ENCODE data around the gene C14orf180.

Gene C14orf180

DNA sequence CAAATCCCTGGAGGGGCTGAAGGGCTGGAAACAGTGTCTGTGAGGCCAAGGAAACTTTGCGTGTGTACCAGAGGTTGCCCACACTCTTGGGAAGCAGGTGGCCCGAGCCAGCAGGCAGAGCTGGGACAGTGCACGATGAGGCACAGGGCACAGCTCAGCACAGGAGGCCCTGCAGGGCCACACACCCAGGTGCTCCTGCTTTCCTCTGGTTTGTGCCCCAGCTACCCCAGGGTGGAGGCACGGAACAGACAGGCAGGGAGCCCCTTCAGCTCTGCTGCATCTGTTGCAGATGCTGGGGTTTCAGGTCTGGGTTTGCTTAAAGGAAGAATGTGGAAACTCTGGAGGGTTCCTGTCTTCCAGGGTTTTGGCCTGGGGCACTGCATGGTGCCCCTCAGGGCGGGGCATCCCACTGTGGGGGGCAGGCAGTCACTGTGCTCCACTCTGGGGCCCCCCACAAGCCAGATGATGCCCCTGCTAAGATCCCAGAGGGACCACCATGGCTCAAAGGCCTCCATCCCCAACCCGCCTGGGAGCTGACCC is 16.4 kb downstream of the C14orf180 start:
- no peak for DNase-seq

DNA sequence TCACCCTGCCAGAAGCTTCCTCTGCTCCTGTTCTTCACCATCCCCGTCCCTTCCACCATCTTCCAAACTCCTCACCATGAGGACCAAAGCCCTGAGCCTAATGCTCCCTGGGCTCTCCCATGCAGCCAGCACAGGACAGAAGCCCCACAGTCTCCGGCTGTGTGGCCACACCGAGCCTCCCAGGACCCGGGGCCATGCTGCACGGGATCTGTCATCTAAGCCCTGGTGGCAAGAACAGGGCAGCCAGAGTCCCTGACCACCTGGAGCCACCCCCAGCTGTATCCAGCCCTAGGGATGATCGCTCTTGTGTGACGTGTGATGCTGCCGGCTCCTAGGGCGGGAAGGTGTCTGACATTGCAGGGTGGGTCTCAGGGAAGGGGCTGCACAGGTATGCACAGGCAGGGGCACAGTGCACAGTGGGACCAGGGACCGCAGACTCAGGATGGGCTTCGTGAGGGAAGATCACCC is 16.9 kb downstream of the C14orf180 start:
- DNase-seq = no peak

DNA sequence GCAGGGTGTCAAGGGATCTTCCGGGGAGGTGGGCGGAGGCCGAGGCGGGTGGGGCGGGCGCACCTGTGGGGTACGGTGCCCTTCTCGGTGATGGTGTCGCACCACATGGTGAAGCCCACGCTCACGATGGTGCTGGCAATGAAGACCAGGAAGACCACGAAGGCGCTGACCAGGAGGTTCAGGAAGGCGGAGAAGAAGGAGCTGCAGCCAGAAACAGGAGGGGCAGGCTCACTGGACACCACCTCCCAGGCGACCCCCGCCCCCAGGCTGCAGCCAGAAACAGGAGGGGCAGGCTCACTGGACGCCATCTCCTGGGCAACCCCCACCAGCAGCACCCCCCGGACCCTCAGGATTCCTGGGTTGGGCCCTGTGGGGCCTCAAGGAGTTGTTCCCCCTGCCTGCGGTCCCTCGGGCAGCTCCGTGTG is 17.4 kb downstream of the C14orf180 start:
- DNase-seq = no peak

DNA sequence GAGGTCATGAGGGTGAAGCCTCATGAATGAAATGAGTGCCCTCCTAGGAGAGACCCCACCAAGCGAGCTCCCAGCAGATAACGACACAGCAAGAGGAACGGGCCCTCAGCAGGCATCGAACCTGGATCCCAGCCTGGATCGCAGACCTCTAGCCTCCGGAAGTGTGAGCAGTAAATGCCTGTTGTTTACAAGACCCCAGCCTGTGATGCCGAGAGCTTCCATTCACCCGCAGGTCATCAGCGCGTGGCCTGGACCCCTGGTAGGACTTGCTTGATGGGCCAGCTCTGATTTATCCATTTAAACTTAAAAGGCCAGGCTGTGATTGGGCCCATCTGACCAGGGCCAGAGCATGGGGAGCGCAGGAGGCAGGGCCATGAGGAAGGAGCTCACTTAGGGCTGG is 18.0 kb downstream of the C14orf180 start:
- DNase-seq = no peak

DNA sequence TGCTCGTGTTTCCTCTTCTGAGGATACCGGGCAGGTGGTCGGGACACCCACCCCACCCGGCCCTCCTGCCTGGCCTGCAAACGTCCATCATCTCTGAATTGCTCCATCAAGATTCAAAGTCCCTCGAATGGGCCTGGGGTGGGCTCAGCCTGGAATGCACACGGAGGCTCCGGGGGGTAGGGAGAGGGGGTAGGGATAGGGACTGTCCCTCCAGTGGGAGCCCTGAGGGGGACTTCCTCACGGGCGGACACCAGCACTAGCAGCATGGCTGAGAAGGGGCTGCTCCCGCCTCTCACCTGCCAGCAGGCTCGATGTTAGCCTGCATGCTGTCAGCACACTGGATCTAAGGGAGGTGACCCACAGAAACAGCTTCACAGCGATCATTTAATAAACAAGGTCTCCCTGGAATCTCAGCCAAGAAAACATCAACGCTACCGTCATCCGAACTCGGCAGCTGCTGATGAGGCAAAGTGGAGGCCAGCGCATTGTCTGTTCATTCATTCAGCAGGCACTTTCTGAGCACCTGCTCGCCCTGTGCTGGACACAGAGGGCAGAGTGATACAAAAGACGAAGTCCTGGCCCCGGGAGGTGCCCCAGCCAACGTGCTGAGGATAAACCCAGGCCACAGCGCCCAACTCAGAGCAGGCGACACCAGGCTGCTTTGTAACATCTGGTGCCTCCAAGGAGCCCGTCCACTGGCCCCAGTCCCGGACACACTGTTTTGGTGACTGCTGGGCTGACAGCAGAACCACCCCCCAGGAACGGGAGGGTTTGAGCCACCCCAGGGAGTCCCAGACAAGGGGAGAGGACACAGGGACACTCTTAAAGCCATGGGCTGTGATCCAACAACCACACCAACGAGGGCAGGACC is 18.7 kb downstream of the C14orf180 start:
- no peak for DNase-seq

DNA sequence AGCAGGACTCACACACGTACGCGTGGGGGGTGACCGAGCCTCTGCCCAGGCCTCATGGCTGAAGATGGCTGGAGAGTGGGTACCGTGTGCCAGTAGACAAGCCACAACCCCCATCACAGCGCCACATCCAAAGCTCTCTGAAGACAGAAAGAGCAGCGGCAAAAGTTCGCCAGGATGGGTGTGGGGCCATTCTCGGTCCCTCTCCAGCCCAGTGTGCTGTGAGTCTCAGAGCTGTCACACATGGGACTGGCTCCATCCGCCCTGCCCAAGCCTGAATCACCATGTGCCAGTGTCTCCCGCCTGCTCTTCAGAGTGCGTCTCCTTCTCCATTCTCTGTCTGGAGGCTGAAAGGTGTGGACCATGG is 19.3 kb downstream of the C14orf180 start:
- no peak for DNase-seq

DNA sequence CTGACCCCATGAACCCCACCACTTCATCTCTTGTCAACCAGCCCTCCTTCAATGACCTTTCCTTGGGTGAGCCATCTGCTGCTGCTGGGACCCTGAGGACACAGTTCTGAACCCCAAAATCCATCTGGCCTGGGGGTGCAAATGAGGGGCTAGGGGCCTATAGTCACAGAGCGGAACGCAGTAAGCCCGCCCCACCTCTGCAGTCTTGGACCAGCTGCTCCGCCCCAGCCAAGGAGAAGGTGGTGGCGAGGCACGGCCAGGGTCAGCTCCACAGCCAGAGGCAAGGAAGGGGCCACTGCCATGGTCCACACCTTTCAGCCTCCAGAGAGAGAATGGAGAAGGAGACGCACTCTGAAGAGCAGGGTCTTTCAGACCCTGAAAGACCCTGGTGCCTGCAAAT is 19.9 kb downstream of the C14orf180 start:
- DNase-seq = no peak

DNA sequence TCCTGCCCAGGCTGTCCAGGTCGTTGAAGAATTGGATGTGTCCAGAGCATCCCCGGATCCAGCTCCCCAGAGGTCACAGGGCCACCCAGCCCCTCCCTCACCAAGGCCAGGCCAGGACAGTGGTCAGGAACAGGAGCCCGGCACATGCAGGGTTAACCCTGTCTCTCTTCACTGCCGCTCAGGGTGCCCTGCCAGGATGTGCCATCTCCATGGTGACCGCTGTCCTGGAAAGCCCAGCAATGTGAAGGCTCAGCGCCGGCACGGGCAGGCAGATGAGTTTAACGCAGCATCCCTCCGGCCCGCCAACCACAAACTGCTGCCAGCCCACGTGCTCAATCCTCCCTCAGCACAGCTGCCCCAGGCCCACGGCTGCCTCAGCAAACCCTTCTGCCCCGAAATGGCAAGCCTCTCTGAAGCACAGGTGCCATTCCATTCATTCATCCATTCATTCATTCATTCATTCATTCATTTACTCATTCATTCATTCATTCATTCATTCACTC is 20.6 kb downstream of the C14orf180 start:
- DNase-seq = no peak

DNA sequence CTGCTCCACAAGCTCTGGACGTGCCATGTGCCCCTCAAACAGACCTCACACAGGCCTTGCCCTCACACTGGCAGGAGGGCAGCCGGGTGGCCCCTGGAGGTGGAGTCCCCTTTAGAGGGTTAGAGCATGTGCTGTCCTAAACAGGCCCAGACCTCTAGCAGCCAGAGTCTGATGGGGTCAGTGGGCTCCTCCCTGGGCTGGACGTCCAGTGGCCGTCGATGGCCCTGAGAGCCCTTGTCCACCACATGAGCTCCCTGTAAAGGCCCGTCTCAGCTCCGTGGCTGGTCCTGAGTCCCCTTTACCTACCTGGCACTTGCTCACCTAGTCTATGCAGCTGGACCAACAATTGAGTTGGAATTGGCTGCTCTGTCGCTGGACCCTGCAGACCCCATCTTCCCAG is 21.2 kb downstream of the C14orf180 start:
- no peak for DNase-seq

DNA sequence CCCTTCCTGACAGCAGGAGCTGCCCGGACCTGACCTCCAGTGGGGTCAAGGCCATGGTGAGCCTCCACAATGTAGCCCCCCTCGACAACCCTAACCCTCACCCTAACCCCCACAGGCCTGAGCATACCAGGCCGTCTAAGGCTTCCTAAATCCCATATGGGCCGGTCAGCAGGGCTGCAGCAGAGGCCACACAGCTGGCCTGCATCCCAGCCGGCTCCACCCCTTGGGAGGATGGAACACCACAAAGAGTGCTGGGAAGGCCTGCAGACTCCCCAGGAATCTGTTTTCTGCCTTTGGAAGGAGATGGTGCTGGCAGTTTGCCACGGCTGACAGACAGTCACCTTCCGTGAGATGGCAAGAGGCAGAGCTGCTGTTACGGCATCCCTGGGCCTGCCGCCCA is 22.2 kb downstream of the C14orf180 start:
- no peak for DNase-seq

DNA sequence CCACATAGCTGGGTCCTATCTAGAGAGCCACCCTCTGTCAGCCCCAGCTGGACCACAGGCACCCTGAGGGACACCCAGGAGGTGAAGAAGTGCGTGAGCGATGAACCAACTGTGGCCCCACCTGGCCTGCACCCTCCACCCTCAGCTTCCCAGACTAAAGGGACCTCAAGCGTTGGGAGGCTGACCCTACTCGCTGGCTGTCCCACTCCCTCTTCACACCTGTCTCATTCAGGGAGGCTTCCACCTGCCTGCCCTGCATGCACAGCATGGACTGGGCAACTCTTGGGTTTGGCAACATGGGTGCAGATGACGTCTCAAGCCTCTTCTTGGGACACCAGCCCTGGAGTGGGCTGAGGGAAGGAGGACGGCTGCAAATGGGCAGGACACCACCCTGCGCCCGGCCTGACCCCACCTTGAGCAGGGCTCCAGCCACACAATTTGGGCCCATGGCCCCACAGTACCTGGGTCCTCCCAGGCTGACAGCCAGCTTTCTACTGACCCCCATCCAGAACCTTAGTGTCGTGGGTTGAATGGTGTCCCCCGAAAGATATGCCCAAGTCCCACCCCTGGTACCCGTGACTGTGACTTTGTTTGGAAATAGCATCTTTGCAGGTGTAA is 22.9 kb downstream of the C14orf180 start:
- no peak for DNase-seq

DNA sequence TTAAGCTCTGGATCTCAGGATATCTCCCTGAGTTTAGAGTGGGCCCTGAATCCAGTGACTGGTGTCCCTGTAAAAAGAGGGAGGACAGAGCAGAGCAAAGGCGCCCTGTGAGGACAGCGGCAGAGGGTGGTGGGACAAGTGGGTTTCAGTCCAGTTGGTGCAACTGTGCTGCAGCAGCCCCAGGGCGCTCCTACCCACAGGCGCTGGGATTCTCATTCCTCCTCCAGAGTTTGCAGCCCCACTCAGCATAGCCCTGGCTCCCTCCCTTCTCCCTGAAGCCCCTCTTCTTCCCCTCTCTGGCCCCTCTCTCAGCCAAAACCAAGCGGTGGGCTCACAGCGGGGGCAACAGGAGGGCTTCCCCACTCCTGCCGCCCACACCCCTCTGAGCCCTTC is 23.4 kb downstream of the C14orf180 start:
- DNase-seq = no peak

DNA sequence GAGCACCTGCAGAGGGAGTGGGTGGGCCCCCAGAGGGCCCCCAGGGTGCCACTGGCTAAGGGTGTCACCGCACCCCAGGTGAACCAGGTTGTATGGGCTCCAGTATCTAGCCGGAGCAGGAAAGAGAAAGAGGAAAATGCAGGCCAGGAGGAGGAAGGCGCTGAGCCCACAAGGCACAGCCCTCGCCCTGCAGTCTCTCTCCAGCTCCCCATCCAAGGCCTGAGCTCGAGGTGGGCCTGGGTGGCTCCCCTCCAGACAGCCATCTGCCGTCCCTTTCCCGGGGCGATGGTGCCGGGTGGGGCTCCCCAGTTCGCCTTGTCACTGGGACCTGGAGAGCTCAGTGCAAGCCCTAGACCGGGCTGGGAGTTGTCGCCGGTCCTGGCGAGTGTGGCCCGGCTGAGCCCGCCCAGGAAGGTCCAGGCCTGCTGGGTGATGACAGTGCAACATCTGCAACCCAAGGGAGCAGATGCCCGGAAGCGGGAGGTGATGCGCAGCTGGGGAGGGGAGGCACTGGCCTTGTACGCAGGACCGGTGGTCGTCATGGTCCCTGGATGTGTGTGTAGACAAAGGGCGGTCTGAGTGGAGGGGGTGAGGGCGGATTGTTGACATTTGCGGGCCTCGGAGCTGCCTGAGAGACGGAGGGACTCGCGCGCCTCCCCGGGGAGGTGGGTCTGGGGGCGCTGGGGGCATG is 24.3 kb downstream of the C14orf180 start:
- no peak for DNase-seq

DNA sequence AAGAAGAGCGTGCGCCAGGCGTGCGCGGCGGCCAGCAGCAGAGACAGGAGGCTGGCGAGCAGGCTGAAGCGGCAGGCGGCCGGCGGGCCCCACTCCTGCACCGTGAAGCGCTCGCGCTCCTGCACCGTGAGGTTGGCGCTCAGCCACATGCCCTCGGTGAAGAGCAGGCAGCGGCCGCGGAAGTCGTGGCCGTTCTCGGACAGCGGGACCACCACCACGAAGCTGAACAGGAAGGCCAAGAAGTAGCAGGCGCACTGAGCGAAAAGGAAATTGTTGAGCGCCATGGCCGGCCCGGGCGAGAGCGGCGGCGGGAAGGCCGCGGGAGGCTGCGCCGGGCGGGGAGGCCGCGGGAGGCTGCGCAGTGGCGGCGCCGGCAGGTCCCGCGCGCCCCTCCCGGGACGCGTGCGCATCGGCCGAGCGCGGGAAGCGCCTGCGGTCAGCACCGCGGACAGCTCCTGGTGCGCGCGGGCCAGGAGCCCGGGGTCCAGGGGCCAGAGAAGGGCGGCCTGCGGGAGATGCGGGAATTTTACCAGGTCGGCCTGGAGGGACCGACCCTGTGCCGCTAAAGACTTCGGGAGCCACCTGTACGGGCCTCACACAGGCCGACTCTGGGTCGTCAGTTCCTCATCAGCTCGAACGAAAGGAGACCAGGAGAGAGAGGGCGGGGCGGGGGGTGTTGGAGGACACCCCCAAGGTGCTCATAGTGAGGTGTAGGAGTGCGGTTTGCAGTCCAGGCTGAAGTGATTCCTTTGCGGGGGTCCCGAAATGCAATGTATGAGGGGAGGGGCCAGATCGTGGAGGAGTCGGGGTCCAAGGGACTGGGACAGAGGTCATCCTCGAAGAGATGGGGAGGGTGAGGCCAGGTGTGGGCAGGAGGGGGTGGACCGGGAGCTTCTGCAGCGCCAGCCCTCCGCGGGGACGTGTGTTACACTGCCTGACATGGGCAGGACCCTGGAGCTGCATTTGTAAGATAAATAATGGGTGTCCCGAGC is 25.2 kb downstream of the C14orf180 start, which contains the start of gene TMEM179:
Gene TMEM179, minus strand, starts transcription at position 315 of the 992 bp plus-strand sequence. Its CDS starts 31 bp downstream, at position 284.
- no peak for DNase-seq

DNA sequence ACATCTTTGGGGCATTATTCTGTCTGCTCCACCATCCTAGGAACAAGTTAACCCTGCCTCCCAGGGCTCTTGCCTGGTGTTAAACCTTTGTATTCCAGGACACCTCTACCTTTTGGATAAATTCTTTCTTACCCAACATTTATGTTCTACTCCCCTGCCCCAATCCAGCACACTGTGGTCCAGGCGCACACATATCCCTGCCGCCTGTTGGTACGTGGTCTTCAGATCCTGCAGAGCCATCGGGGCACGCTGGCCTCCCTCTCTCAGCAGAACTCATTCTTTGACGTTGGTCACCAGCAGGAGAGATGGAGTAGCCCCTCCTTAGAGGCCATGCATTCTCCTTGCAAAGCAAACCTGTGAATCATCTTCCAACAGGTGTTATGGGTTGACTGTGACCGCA is 30.1 kb downstream of the C14orf180 start:
- DNase-seq = no peak

DNA sequence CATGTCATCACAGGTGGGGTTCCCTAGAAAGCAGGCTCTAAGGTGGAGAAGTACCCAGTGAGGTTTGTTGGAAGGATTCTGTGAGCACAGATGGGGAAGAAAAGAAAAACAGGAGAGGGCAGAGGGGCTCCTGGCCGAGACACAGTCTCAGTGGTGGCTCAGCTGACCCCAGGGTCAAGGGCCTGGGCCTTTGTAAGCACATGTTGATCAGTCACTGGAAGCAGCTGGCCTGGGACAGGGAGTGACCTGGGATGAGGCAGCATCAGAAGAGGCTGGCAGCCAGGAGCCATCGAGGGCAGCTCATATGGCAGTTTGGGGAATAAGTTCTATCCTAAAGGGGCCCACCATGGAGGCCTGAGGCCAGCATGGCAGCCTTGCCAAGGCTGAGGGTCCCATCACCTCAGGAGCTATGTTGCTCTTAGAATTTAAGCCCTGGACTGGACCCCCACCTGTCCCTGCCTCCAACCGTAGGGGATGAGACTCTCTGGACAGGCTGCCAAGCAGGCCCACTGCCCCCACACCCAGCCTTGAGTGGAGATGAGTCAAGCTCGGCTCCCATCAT is 31.3 kb downstream of the C14orf180 start:
- DNase-seq = no peak

DNA sequence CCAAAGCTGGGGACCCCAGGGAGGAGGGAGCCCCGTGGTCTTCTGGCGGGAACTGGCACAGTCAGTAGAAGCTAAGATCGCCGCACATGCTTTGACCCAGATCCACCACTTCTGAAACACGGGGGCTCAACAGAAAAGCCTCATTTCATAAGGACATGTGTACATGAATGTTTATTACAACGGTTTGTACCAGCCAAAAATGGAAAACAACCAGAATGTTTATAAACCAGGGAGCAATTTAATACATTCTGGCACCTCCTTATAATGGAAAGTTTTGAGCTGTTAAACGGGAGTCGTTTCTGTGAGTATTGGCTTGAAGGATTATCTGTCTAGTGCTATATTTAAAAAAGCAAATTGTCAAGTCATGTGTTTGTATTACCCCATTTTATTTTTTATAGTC is 32.3 kb downstream of the C14orf180 start:
- DNase-seq = no peak

DNA sequence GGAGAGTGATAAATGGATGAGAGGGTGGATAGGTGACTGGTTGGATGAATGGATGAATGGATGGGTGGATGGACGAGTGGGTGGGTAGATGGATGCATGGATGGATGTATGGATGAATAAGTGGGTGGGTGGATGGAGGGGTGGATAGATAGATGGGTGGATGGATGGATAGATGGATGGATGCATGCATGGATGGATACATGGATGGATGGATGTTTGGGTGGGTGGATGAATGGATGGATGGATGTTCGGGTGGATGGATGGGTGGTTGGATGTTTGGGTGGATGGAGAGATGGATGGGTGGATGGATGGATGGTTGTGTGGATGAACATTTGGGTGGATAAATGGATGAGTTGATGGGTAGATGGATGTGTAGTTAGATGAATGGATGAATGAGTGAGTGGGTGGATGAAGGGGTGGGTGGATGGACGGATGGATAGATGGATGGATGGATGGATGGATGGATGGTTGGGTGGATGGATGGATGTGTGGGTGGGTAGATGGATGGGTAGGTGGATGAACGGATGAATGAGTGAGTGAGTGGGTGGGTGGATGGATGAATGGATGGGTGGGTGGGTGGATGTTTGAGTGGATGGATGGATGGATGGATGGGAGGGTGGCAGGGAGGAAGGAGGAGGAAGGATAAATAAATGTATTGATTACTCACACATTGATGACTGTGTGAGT is 34.7 kb downstream of the C14orf180 start:
- no peak for DNase-seq

DNA sequence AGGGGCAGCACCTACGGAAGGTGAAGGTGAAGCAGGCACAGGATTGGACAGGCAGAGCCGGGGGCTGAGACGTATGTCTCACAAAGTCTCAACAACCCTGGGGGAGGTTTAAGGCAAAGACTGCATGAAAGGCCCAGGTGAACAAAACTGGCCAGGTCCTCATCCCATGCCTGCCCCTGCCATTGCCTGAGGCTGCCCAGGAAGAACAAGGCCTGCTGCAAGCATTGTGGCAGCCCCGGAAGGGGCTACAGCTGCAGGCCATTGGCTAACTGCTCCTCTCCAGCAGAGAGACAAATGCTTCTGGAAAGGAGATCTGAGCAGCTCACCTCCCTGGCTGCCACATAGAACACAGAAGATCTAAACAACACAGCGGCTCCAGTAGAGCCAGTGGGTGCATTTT is 45.4 kb downstream of the C14orf180 start:
- no peak for DNase-seq

DNA sequence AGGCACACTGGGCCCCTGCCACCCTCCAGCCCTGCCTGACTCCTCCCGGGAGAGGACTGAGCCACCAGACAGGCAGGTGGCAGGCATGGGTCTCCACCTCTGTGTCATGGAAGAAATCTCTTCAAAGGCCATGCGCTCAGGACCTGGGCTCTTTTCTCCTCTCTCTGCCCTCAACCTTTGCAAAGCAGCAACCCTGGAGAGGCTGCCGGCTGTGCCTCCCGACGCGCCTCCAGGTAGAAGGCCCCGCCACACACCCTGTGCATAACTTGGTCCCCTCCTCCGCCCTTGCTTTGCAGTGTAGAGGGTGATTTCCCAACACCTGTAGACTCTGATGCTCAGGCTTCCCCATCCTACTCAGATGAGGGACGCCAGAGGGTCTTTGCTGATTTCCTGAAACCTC is 53.2 kb downstream of the C14orf180 start:
- DNase-seq = no peak

All from activated T-cell treated with anti-CD3 and anti-CD28 coated beads, Interleukin-2, amount 50 U/mL, for 1 hour (primary cell).